Activated CD8-positive, alpha-beta T cell treated with anti-CD3 and anti-CD28 coated beads, Interleukin-2, amount 10 ng/mL, durations not matched to agents 7 days and 5 days (primary cell): ENCODE data around the gene CD28. TPM values are rescaled to one million over a fixed set of nuclear protein-coding genes. Genes with fewer than 3 reads are reported as not detected.

Source experiments
- ATAC-seq: fragments of 150-1000 bp; cut with Tn5 transposase; one replicate; pipeline ENCODE4 v1.10.0; 2021; ENCODE audit warnings: moderate library complexity
- CTCF ChIA-PET: fragments of 350-600 bp; sonication (Branson Sonifier 250); formaldehyde crosslinking; loops from one replicate; lab custom pipeline; 2021; ENCODE audit warnings: antibody characterized with exemption; lab: Charles Lee
- POLR2A ChIA-PET: fragments of 350-600 bp; sonication (Branson Sonifier 250); formaldehyde crosslinking; loops from one replicate; lab custom pipeline; 2021; ENCODE audit warnings: antibody characterized with exemption; lab: Charles Lee
- DNase-seq: peaks from one replicate; pipeline ENCODE4 v3.0.0-alpha.2; 2020
- H3K27ac Mint-ChIP-seq: one replicate; pipeline ENCODE4 v1.8.0; 2021; ENCODE audit warnings: mild to moderate bottlenecking, mixed read lengths
- H3K27me3 Mint-ChIP-seq: one replicate; pipeline ENCODE4 v1.8.0; 2021; ENCODE audit warnings: low read depth, mixed read lengths
- H3K36me3 Mint-ChIP-seq: one replicate; pipeline ENCODE4 v1.8.0; 2021; ENCODE audit warnings: low read depth, mixed read lengths
- H3K4me1 Mint-ChIP-seq: one replicate; pipeline ENCODE4 v1.8.0; 2021; ENCODE audit warnings: low read depth, mixed read lengths
- H3K4me3 Mint-ChIP-seq: one replicate; pipeline ENCODE4 v1.8.0; 2021; ENCODE audit warnings: mild to moderate bottlenecking, mixed read lengths
- H3K9me3 Mint-ChIP-seq: one replicate; pipeline ENCODE4 v1.8.0; 2022; ENCODE audit warnings: mixed read lengths; ENCODE audit not compliant: insufficient read depth
- total RNA-seq, 2 experiments: library from RNA; stranded (reverse); gene quantifications; one replicate each; pipeline ENCODE4 v1.2.3, GENCODE V29; 2021

Gene CD28
- 10 to 100 TPM; 25.6 to 27.2 TPM for total RNA-seq

GRCh38 chr2:203706403-203706802 is at the start of gene CD28:
Gene CD28 (plus strand): TSS chr2:203706639. CDS start chr2:203706697, 58 bp downstream.
- H3K4me1 Mint-ChIP-seq, result peaks cover 66% of the 10 kb centered on the region
- H3K27ac Mint-ChIP-seq, result peak within 1 kb of the TSS; percentile 87
- peak within 1 kb of the TSS; percentile 72 for H3K4me3 Mint-ChIP-seq
- H3K9me3 Mint-ChIP-seq, result peaks cover 4% of the 10 kb centered on the region
- ChIA-PET POLR2A (interaction anchor here (0.6 to 6.5 kb wide), 10 partner anchors 12 to 229 kb away, joined by 3 to 84 read pairs (median 6); partner anchors contain the start of gene CTLA4), CTCF (interaction anchor here (0.7 to 5.5 kb wide), 7 partner anchors 9 to 109 kb away, joined by 3 to 68 read pairs (median 5); no protein-coding TSS in a partner anchor)
- peak; percentile 95 for DNase-seq
- peak; percentile 81 for ATAC-seq
- H3K27me3 Mint-ChIP-seq, result no peaks in the 10 kb centered on the region
- peaks cover 14% of the 10 kb centered on the region for H3K36me3 Mint-ChIP-seq

- no peak overlapping the region for H3K4me3 Mint-ChIP-seq
- no peaks in the 10 kb centered on the region for H3K27me3 Mint-ChIP-seq
- ATAC-seq, result no peak
- ChIA-PET CTCF (interaction anchor here (1.0 kb wide), 1 partner anchor 156 kb away, joined by 3 read pairs; no protein-coding TSS in a partner anchor), POLR2A (no interaction called here)
- no peak for DNase-seq
- no peak overlapping the region for H3K27ac Mint-ChIP-seq
- peaks cover 19% of the 10 kb centered on the region for H3K4me1 Mint-ChIP-seq
- H3K9me3 Mint-ChIP-seq, result no peaks in the 10 kb centered on the region
- H3K36me3 Mint-ChIP-seq, result no peaks in the 10 kb centered on the region
Observed at GRCh38 chr2:203659331-203660049, 46.9 kb upstream of the CD28 start.

- no peak overlapping the region for H3K27ac Mint-ChIP-seq
- H3K36me3 Mint-ChIP-seq, result no peaks in the 10 kb centered on the region
- no peak overlapping the region for H3K4me3 Mint-ChIP-seq
- DNase-seq, result no peak
- ChIA-PET POLR2A (no interaction called here), CTCF (interaction anchor here (1.0 kb wide), 1 partner anchor 155 kb away, joined by 3 read pairs; no protein-coding TSS in a partner anchor)
- H3K9me3 Mint-ChIP-seq, result no peaks in the 10 kb centered on the region
- H3K4me1 Mint-ChIP-seq, result peaks cover 19% of the 10 kb centered on the region
- H3K27me3 Mint-ChIP-seq, result no peaks in the 10 kb centered on the region
- no peak for ATAC-seq
Observed at GRCh38 chr2:203660465-203660864, 46.0 kb upstream of the CD28 start.

GRCh38 chr2:203661279-203661908 is 45.0 kb upstream of the CD28 start:
- Mint-ChIP-seq H3K4me3 (no peak overlapping the region), H3K36me3 (no peaks in the 10 kb centered on the region), H3K9me3 (no peaks in the 10 kb centered on the region), H3K4me1 (peaks cover 14% of the 10 kb centered on the region), H3K27me3 (no peaks in the 10 kb centered on the region), H3K27ac (no peak overlapping the region)
- DNase-seq, result no peak
- CTCF ChIA-PET, result no interaction called here
- POLR2A ChIA-PET, result no interaction called here
- ATAC-seq, result no peak

GRCh38 chr2:203662487-203662886 is 44.0 kb upstream of the CD28 start:
- H3K4me1 Mint-ChIP-seq, result peaks cover 10% of the 10 kb centered on the region
- no peak for ATAC-seq
- H3K27ac Mint-ChIP-seq, result no peak overlapping the region
- H3K4me3 Mint-ChIP-seq, result no peak overlapping the region
- no peaks in the 10 kb centered on the region for H3K9me3 Mint-ChIP-seq
- no peak for DNase-seq
- ChIA-PET CTCF (no interaction called here), POLR2A (no interaction called here)
- no peaks in the 10 kb centered on the region for H3K27me3 Mint-ChIP-seq
- H3K36me3 Mint-ChIP-seq, result no peaks in the 10 kb centered on the region

- DNase-seq (no peak), ATAC-seq (no peak)
- CTCF ChIA-PET, result no interaction called here
- peaks cover 10% of the 10 kb centered on the region for H3K4me1 Mint-ChIP-seq
- POLR2A ChIA-PET, result no interaction called here
- H3K27ac Mint-ChIP-seq, result no peak overlapping the region
- H3K27me3 Mint-ChIP-seq, result no peaks in the 10 kb centered on the region
- H3K36me3 Mint-ChIP-seq, result no peaks in the 10 kb centered on the region
- H3K9me3 Mint-ChIP-seq, result no peaks in the 10 kb centered on the region
- H3K4me3 Mint-ChIP-seq, result no peak overlapping the region
Observed at GRCh38 chr2:203662951-203663350, 43.5 kb upstream of the CD28 start.

GRCh38 chr2:203664029-203664755 is 42.2 kb upstream of the CD28 start:
- POLR2A ChIA-PET, result no interaction called here
- H3K27ac Mint-ChIP-seq, result peak overlapping the region; percentile 18
- H3K9me3 Mint-ChIP-seq, result no peaks in the 10 kb centered on the region

GRCh38 chr2:203667838-203668237 is 38.6 kb upstream of the CD28 start:
- Mint-ChIP-seq H3K27ac (no peak overlapping the region), H3K27me3 (no peaks in the 10 kb centered on the region), H3K36me3 (peaks cover 2% of the 10 kb centered on the region), H3K9me3 (no peaks in the 10 kb centered on the region), H3K4me1 (no peaks in the 10 kb centered on the region), H3K4me3 (no peak overlapping the region)
- DNase-seq, result no peak
- POLR2A ChIA-PET, result no interaction called here
- ATAC-seq, result no peak
- CTCF ChIA-PET, result no interaction called here

More at GRCh38 chr2:203664029-203664755, 42.2 kb upstream of the CD28 start:
- no peak for ATAC-seq
- H3K36me3 Mint-ChIP-seq, result no peaks in the 10 kb centered on the region
- no peak for DNase-seq
- peaks cover 10% of the 10 kb centered on the region for H3K4me1 Mint-ChIP-seq
- CTCF ChIA-PET, result interaction anchor here (0.9 kb wide), 1 partner anchor 8 kb away, joined by 3 read pairs; no protein-coding TSS in a partner anchor
- no peaks in the 10 kb centered on the region for H3K27me3 Mint-ChIP-seq
- no peak overlapping the region for H3K4me3 Mint-ChIP-seq

- Mint-ChIP-seq H3K36me3 (peaks cover 10% of the 10 kb centered on the region), H3K9me3 (peaks cover 8% of the 10 kb centered on the region), H3K4me1 (peaks cover 18% of the 10 kb centered on the region), H3K27me3 (no peaks in the 10 kb centered on the region), H3K27ac (no peak overlapping the region), H3K4me3 (no peak overlapping the region)
- ChIA-PET POLR2A (no interaction called here), CTCF (no interaction called here)
- no peak for ATAC-seq
- no peak for DNase-seq
Observed at GRCh38 chr2:203669820-203670219, 36.6 kb upstream of the CD28 start.

GRCh38 chr2:203670939-203671338 is 35.5 kb upstream of the CD28 start:
- Mint-ChIP-seq H3K27ac (no peak overlapping the region), H3K4me3 (no peak overlapping the region), H3K9me3 (peaks cover 8% of the 10 kb centered on the region), H3K36me3 (peaks cover 10% of the 10 kb centered on the region), H3K27me3 (no peaks in the 10 kb centered on the region), H3K4me1 (peaks cover 23% of the 10 kb centered on the region)
- no peak for ATAC-seq
- DNase-seq, result no peak
- ChIA-PET CTCF (interaction anchor here (0.9 to 1.9 kb wide), 3 partner anchors 10 to 144 kb away, joined by 3 to 7 read pairs (median 4); no protein-coding TSS in a partner anchor), POLR2A (interaction anchor here (0.6 kb wide), 1 partner anchor 70 kb away, joined by 3 read pairs; no protein-coding TSS in a partner anchor)

GRCh38 chr2:203671876-203672275 is 34.6 kb upstream of the CD28 start:
- CTCF ChIA-PET, result interaction anchor here (0.9 to 1.9 kb wide), 3 partner anchors 9 to 143 kb away, joined by 3 to 7 read pairs (median 4); no protein-coding TSS in a partner anchor
- ATAC-seq (no peak), DNase-seq (no peak)
- H3K4me1 Mint-ChIP-seq, result peaks cover 23% of the 10 kb centered on the region
- H3K9me3 Mint-ChIP-seq, result peaks cover 8% of the 10 kb centered on the region
- POLR2A ChIA-PET, result interaction anchor here (0.7 kb wide), 1 partner anchor 34 kb away, joined by 3 read pairs; no protein-coding TSS in a partner anchor
- H3K36me3 Mint-ChIP-seq, result peaks cover 12% of the 10 kb centered on the region
- no peak overlapping the region for H3K27ac Mint-ChIP-seq
- no peak overlapping the region for H3K4me3 Mint-ChIP-seq
- H3K27me3 Mint-ChIP-seq, result no peaks in the 10 kb centered on the region
